GM12878 (cell line): ENCODE results near the gene KIF9. TPM values are rescaled to one million over a fixed set of nuclear protein-coding genes. Genes with fewer than 3 reads are reported as not detected.

Source experiments
- ATAC-seq: fragments of 200-7000 bp; cut with Tn5 transposase; 3 replicates; pipeline ENCODE4 v1.9.1; 2020; ENCODE audit warnings: mild to moderate bottlenecking, moderate library complexity
- BruUV-seq: library from RNA; stranded (reverse); fragments of 400-500 nt; replicated peaks from 2 replicates; lab custom pipeline; 2021; lab: Mats Ljungman, UMichigan
- CTCF ChIA-PET: fragments of 300-600 bp; sonication (Branson Sonifier 250); formaldehyde crosslinking; extraction: SDS; loops from one replicate; lab custom pipeline; 2021; ENCODE audit warnings: inconsistent platforms; lab: Yijun Ruan, JAX
- POLR2A ChIA-PET: fragments of 350-600 bp; formaldehyde crosslinking; extraction: SDS; loops from one replicate; lab custom pipeline; 2021; ENCODE audit warnings: inconsistent platforms; lab: Charles Lee
- RAD21 ChIA-PET: fragments of 300-600 bp; sonication (Branson Sonifier 250); formaldehyde crosslinking; loops from one replicate; lab custom pipeline; 2023; ENCODE audit warnings: antibody characterized with exemption; ENCODE audit not compliant: unreplicated experiment; lab: Charles Lee
- SMC1A ChIA-PET: fragments of 300-600 bp; sonication (Branson Sonifier 250); formaldehyde crosslinking; loops from one replicate; lab custom pipeline; 2023; ENCODE audit not compliant: unreplicated experiment, uncharacterized antibody; lab: Charles Lee
- DNase-seq: peaks from one replicate; pipeline ENCODE4 v3.0.0-alpha.2; 2011; ENCODE audit warnings: low read depth, low spot score
- FAIRE-seq: peaks from 3 replicates; lab custom pipeline; 2011; peaks lifted over from hg19 to GRCh38; lab: Jason Lieb, UNC
- H2AFZ ChIP-seq: 2 replicates; pipeline ENCODE4 v1.6.0; 2011; ENCODE audit warnings: low read depth, low read length, control low read depth; ENCODE audit not compliant: control insufficient read depth
- H3K27ac ChIP-seq: 2 replicates; pipeline ENCODE4 v1.5.1; 2011; ENCODE audit warnings: control low read depth; ENCODE audit not compliant: control insufficient read depth, insufficient read depth
- H3K27me3 ChIP-seq, 2 experiments: replicated peaks in 1 of 2; 2 replicates each; pipeline versions ENCODE4 v1.6.0 to v1.6.1; 2011; ENCODE audit warnings: low read length in 1 of 2; ENCODE audit not compliant: control insufficient read depth in 2 of 2, insufficient read depth in 2 of 2
- H3K36me3 ChIP-seq, 2 experiments: 2 replicates each; pipeline ENCODE4 v1.5.1; 2011; ENCODE audit warnings: low read length in 1 of 2; ENCODE audit not compliant: control insufficient read depth in 2 of 2, insufficient read depth in 2 of 2
- H3K4me1 ChIP-seq: 2 replicates; pipeline ENCODE4 v1.6.1; 2011; ENCODE audit warnings: mild to moderate bottlenecking, low read length, moderate library complexity, mixed read lengths; ENCODE audit not compliant: control insufficient read depth, insufficient read depth
- H3K4me2 ChIP-seq: 2 replicates; pipeline ENCODE4 v1.6.0; 2011; ENCODE audit warnings: control low read depth; ENCODE audit not compliant: control insufficient read depth, insufficient read depth
- H3K4me3 ChIP-seq: fragments of 200-600 bp; sonication (generic); 2 replicates; pipeline ENCODE4 v1.5.1; 2016
- H3K79me2 ChIP-seq: 2 replicates; pipeline ENCODE4 v1.6.0; 2011; ENCODE audit warnings: low read length; ENCODE audit not compliant: control insufficient read depth, insufficient read depth
- H3K9ac ChIP-seq: 2 replicates; pipeline ENCODE4 v1.8.0; 2011; ENCODE audit warnings: low read length, control low read depth, mixed read lengths; ENCODE audit not compliant: control insufficient read depth, insufficient read depth
- H3K9me3 ChIP-seq: replicated peaks from 3 replicates; pipeline ENCODE4 v1.5.1; 2011; ENCODE audit warnings: mild to moderate bottlenecking, low read length; ENCODE audit not compliant: control insufficient read depth, insufficient read depth
- H4K20me1 ChIP-seq: 2 replicates; pipeline ENCODE4 v1.6.0; 2011; ENCODE audit not compliant: control insufficient read depth, insufficient read depth
- BMI1 ChIP-seq: fragments of 450-650 bp; IDR thresholded peaks from 2 replicates; pipeline ENCODE4 v1.6.1; 2016; ENCODE audit warnings: mild to moderate bottlenecking, moderate library complexity, borderline replicate concordance
- CEBPZ ChIP-seq: fragments of 150-350 bp; IDR thresholded peaks from 2 replicates; pipeline ENCODE4 v1.6.1; 2016; ENCODE audit warnings: low read depth, low read length
- FOXK2 ChIP-seq: fragments of 450-650 bp; IDR thresholded peaks from 2 replicates; pipeline ENCODE4 v1.6.1; 2017; ENCODE audit warnings: mild to moderate bottlenecking, moderate library complexity
- IRF5 ChIP-seq: fragments of 450-650 bp; IDR thresholded peaks from 2 replicates; pipeline ENCODE4 v1.6.1; 2017; ENCODE audit warnings: borderline replicate concordance
- MTA3 ChIP-seq: IDR thresholded peaks from 2 replicates; pipeline ENCODE4 v1.6.1; 2012; ENCODE audit warnings: low read length, inconsistent platforms, borderline replicate concordance
- RCOR1 ChIP-seq: conservative IDR thresholded peaks from 2 replicates; pipeline ENCODE4 v1.6.1; 2012; ENCODE audit warnings: low read depth, low read length, improper control_type of control experiment
- SP1 ChIP-seq: IDR thresholded peaks from one replicate; pipeline ENCODE4 v1.6.1; 2011; ENCODE audit warnings: low read depth, low read length
- SREBF1 ChIP-seq: IDR thresholded peaks from 2 replicates; pipeline ENCODE4 v1.6.1; 2012; ENCODE audit warnings: mild to moderate bottlenecking, low read length
- USF2 ChIP-seq: IDR thresholded peaks from 2 replicates; pipeline ENCODE4 v1.6.1; 2011; ENCODE audit warnings: low read depth, low read length, improper control_type of control experiment, borderline replicate concordance
- YBX1 ChIP-seq: fragments of 450-650 bp; IDR thresholded peaks from 2 replicates; pipeline ENCODE4 v1.6.1; 2016; ENCODE audit warnings: antibody characterized with exemption
- WGBS: methylation state at CpG from one replicate; pipeline ENCODE4 v1.1.6; 2016; ENCODE audit warnings: low lambda C conversion rate; ENCODE audit not compliant: insufficient replicate concordance, insufficient coverage; ENCODE audit errors: missing lambda C conversion rate; 5-methylcytosine and 5-hydroxymethylcytosine counted together
- in situ Hi-C: fragments of 300-500 bp; cut with MboI; formaldehyde crosslinking; loops from 9 replicates; pipeline ENCODE4 v1.14.3; 2018; ENCODE audit warnings: mixed read lengths
- intact Hi-C: fragments of 100-400 bp; cut with micrococcal nuclease; formaldehyde crosslinking; loops from one replicate; pipeline ENCODE4 v1.14.2; 2022; ENCODE audit not compliant: unreplicated experiment
- polyA plus RNA-seq, 11 experiments: library from polyadenylated mRNA; depleted of rRNA in 4 of 11; unstranded in 6 of 11; stranded (reverse) in 5 of 11; fragments of >200 nt; fragmentation: Nextera tagmentation in 4 of 11; fragmentation: Illumina TruSeq in 1 of 11; extraction: Ambion mirVana in 4 of 11; extraction: Trizol in 1 of 11; gene quantifications; 1 replicate in 1 of 11; 2 replicates in 10 of 11; pipeline versions ENCODE4 v1.2.1 to v1.2.3, GENCODE V29; 2011 to 2016; ENCODE audit warnings: inconsistent platforms in 2 of 11, missing spikeins in 2 of 11, low read depth in 1 of 11
- total RNA-seq, 4 experiments: library from RNA; depleted of rRNA in 3 of 4; stranded (reverse); fragments of >200 nt in 3 of 4; fragmentation: Illumina TruSeq in 1 of 4; extraction: Trizol in 1 of 4; gene quantifications; 2 replicates each; pipeline versions ENCODE4 v1.2.1 to v1.2.3, GENCODE V29; 2013 to 2021

The KIF9 gene
- total and polyA plus RNA-seq, 10 of the 15 experiments (the other 5 are each of a cell fraction or from before 2014, with no cell fraction given) = 3.0 to 10.2 (median 5.9) TPM

- Histone ChIP-seq H3K4me2 (no peak overlapping the region), H3K4me3 (no peak overlapping the region), H3K9ac (no peak overlapping the region), H3K9me3 (no peaks in the 10 kb centered on the region), H3K4me1 (no peaks in the 10 kb centered on the region), H4K20me1 (no peaks in the 10 kb centered on the region), H3K27ac (no peak overlapping the region), H3K79me2 (no peaks in the 10 kb centered on the region), H3K27me3 (no peaks in the 10 kb centered on the region), H3K36me3 (peaks cover 20 to 43% of the 10 kb centered on the region in 2 experiments; a peak in 3 of 4 replicates)
- SMC1A ChIA-PET = interaction anchor here (0.6 to 5.3 kb wide), 19 partner anchors 10 to 333 kb away, joined by 3 to 42 read pairs (median 4); partner anchors contain the start of genes KLHL18 and SETD2
- intact Hi-C loops (loop anchor here (1.0 to 10.0 kb wide), 5 partner anchors 41 to 279 kb away; partner anchors contain the start of genes KIF9, KLHL18 and SETD2), in situ Hi-C loops (no loop called here)
- WGBS = 60% methylated on average over 8 of the region's 8 CpGs
- FAIRE-seq = no peak
- RAD21 ChIA-PET = interaction anchor here (0.6 to 5.0 kb wide), 22 partner anchors 12 to 451 kb away, joined by 3 to 56 read pairs (median 3); partner anchors contain the start of genes KIF9, KLHL18, PTPN23 and SETD2
- POLR2A ChIA-PET = interaction anchor here (0.6 to 1.3 kb wide), 5 partner anchors 10 to 160 kb away, joined by 3 to 4 read pairs (median 4); no protein-coding TSS in a partner anchor
- BruUV-seq = no TSS peak
- peak; percentile 46 for ATAC-seq
- TF ChIP-seq IRF5 (no peak), SREBF1 (no peak), MTA3 (no peak), BMI1 (no peak), CEBPZ (no peak), YBX1 (no peak), USF2 (no peak), SP1 (no peak), FOXK2 (no peak), RCOR1 (no peak)
- TF ChIP-seq, all 136 proteins: peak for 0
- no peak for DNase-seq
- no peak overlapping the region for H2AFZ ChIP-seq
- CTCF ChIA-PET = interaction anchor here (0.6 to 9.2 kb wide), 42 partner anchors 9 to 476 kb away, joined by 3 to 82 read pairs (median 4); partner anchors contain the start of genes KIF9, KLHL18 and SETD2
These were observed 41.1 kb upstream of the KIF9 start for GRCh38 chr3:47323431-47324277.
